LNCaP clone FGC (cell line): Measurements from ENCODE around the gene TRAF3IP1.

ENCODE experiments used
- DNase-seq: peaks from one replicate; pipeline ENCODE4 v3.0.0-alpha.2; 2011; ENCODE audit warnings: low read depth
- H3K4me3 ChIP-seq: 2 replicates; pipeline ENCODE4 v1.5.1; 2011; ENCODE audit warnings: mild to moderate bottlenecking, low read depth, low read length, control low read depth
- TF ChIP-seq, protein P1 (sequence below): IDR thresholded peaks from 2 replicates; pipeline ENCODE4 v1.5.1; 2012; ENCODE audit warnings: mild to moderate bottlenecking; ENCODE audit not compliant: control insufficient read depth, insufficient read depth; ENCODE audit errors: extremely low read depth

The TRAF3IP1 gene

DNA sequence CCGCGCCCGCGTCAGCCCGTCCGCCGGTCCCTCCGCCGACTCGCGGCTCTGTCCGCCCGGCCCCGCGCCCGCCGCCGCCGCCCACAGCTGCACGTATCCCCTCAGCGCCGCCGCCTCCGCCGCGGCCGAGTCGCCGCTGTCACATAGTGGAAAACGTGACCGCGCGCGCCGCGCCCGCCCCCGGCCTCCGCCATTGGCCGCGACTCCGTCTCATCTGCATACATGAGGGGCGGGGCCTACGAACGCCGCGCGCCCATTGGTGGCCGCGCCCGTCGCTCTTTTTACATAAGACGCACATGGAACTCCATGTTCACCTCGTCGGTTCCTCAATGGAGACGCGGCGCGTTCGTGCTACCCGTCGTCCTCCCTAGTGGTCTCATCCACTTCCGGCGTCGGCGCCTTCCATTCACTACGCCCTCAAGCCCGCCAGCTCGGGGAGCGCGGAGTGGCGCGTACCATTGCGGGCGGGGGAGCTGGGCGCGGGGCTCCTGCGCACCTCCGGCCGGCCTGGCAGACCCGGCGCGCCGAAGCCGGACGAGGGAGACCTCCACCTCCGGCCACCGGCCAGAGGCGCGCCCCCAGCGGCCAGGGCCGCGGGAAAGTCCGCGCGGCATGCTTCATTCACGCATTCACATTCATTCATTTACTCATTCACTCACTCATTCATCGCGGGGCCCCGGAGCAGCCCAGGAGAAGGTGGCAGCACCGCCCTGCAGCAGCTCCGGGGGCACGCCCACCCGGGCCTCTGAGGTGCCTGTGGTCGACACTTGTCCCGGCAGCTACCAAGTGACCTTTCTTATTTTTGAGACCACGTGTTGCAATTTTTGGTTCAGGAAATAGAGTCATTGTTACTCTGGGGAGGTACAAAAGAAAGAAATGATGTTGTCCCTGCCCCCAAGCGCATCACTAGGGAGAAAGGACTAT lies 31.4 kb upstream of the TRAF3IP1 start:
- TF ChIP-seq, protein P1, sequence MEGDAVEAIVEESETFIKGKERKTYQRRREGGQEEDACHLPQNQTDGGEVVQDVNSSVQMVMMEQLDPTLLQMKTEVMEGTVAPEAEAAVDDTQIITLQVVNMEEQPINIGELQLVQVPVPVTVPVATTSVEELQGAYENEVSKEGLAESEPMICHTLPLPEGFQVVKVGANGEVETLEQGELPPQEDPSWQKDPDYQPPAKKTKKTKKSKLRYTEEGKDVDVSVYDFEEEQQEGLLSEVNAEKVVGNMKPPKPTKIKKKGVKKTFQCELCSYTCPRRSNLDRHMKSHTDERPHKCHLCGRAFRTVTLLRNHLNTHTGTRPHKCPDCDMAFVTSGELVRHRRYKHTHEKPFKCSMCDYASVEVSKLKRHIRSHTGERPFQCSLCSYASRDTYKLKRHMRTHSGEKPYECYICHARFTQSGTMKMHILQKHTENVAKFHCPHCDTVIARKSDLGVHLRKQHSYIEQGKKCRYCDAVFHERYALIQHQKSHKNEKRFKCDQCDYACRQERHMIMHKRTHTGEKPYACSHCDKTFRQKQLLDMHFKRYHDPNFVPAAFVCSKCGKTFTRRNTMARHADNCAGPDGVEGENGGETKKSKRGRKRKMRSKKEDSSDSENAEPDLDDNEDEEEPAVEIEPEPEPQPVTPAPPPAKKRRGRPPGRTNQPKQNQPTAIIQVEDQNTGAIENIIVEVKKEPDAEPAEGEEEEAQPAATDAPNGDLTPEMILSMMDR, result 0 out of 2 replicates have a peak, but pooled peaks have one; percentile 6
- peak; percentile 93 for DNase-seq
- H3K4me3 ChIP-seq, result peak overlapping the region; percentile 70

DNA sequence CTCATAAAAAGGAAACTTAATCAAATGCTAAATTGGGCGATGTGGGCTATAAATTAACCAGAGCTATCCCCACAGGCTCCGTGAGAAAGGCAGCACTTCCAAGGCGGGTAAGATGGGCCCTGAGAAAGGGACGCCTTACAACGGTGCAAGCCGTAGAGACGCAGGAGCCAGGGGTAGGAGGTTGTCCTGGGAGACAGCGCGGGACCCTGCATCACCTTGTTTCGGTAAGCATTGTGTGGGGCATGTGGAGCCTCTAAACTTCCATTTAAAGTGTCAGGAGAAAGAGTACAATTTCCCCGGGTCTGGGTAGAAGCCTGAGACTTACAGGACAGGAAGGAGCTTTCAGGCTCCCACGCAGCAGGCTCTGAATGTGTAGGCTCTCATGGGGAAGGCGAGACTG lies 30.7 kb upstream of the TRAF3IP1 start:
- TF ChIP-seq, protein P1, result no peak
- peak overlapping the region; percentile 70 for H3K4me3 ChIP-seq
- no peak for DNase-seq

DNA sequence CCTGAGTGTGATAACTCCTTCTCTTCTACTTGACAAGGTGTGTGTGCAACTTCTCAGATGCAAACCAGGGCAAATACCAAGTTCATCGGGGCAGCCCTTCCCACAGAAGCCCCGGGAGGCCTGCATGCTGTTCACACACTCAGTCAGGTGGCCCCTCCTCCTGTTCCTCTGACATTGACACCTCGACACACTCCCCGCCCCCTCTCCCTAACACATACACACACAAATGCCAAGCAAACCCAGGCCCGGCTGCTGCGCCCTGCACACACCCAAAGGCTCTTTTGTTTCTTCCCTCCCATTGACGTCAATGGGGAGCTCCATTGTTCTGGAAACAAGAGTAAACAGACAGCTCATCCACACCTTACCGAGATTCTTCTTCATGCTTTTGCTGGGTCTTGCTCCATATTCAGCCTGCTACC lies 30.2 kb upstream of the TRAF3IP1 start:
- no peak overlapping the region for H3K4me3 ChIP-seq
- no peak for DNase-seq
- TF ChIP-seq, protein P1, result no peak

DNA sequence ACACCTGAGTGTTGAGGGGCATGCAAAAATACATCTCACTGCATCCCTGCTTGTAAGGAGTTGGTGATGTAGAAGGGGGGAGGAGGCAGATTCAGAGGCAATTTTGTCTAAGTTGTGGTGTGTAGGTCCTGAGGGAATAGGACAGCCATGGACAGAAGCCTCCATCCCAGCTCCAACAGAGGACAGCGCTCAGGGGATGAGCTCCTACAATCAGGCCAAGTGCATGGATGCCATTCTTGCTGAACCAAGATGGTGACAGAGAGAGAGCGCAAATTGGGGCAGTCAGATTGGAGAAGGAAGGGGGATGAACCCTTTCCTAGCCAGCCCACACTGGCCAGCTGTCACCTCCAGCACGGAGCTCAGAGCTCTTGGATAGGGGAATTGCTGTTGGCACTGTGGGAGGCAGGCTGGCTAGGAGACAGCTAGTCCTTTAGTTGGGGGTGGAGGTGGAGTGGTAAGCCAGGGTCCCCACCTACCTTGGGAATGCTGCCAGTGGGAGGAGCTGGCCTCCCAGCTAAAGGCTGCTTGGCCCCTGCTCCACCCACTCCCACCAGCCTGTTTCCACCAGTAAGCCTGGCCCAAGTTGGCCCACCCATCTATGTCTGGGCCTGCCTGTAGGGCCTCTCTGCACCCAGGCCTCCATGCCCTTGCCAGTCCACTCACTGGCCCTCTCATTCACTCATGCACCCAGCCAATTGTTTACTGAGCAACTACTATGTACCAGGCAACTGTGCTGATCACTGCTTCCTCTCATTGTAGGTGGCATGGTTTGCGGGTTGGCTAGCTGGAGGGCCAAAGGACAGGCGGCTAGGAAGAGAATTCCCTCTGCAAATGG lies 29.4 kb upstream of the TRAF3IP1 start:
- DNase-seq, result no peak
- TF ChIP-seq, protein P1, result no peak
- no peak overlapping the region for H3K4me3 ChIP-seq

DNA sequence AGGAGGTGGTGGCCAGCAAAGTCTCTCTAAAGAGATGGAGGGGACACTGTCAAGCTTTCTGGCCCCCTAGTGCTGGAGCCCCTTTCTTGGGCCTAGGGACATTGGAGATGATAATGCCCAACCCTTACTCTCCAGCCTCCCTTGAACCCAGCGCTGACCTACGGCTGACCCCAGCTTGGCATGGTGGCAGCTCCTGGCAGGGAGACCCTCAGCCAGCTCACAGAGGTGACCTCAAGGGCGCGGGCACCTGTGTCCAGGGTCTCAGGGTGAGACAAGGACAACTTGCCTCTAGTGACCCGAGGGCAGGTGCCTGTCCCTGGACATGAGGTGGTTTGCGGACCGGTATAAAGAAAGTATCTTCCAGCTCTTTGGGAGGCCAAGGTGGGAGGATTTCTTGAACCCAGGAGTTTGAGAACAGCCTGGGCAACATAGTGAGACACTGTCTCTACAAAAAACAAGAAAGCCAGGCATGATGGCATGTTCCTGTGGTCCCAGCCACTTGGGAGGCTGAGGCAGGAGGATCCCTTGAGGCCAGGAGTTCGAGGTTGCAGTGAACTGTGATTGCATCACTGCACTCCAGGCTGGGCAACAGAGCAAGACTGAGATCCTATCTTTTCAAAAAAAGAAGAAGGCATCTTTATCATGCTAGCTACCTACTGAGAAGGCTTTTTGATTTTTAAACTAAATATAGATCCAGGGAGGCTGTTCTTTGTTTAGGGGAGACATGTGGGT lies 28.6 kb upstream of the TRAF3IP1 start:
- no peak for DNase-seq
- no peak overlapping the region for H3K4me3 ChIP-seq
- TF ChIP-seq, protein P1, result no peak

DNA sequence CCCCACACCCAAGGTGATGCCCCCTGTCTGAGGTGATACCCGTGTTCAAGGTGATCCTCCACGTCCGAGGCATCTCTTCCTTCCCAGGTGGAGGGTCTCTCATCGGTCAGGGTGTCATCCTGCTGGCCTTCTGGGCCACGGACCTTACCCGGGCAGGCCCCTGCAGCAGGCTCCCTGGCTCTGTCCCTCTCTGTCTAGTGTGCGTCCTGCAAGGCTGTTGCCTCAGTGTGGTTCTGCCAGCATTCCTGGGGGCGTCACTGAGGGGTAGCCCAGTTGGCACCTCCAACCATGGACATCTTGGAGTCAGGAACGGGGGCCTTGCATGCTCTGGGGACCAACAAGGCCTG lies 26.3 kb upstream of the TRAF3IP1 start:
- no peak for DNase-seq
- TF ChIP-seq, protein P1, result no peak
- no peak overlapping the region for H3K4me3 ChIP-seq
